Activated T-cell treated with anti-CD3 and anti-CD28 coated beads, Interleukin-2, amount 50 U/mL, for 48 hours (primary cell): ENCODE measurements around the gene ISG15.

Experiments used
- DNase-seq, 2 experiments: peaks; one replicate each; pipeline ENCODE4 v3.0.0-alpha.2; 2020

Gene ISG15

GRCh38 chr1:1062348-1063163 lies 49.3 kb downstream of the ISG15 start:
- peak in 1 of 2 experiments; percentile 60 for DNase-seq

- no peak for DNase-seq
These were observed 50.1 kb downstream of the ISG15 start for GRCh38 chr1:1063261-1063944.
